PC-9 (cell line): ENCODE data around the gene LBH.

Experiments used
- CTCF ChIP-seq: fragments of 200-600 bp; sonication (generic); conservative IDR thresholded peaks from 2 replicates; pipeline ENCODE4 v1.6.1; 2017; ENCODE audit warnings: mixed run types, antibody characterized with exemption, mild to moderate bottlenecking, moderate library complexity
- EZH2 ChIP-seq: fragments of 200-600 bp; sonication (generic); IDR thresholded peaks from 2 replicates; pipeline ENCODE4 v1.8.0; 2017; ENCODE audit warnings: antibody characterized with exemption, low read depth

- TF ChIP-seq CTCF (no peak), EZH2 (no peak)
Measured at GRCh38 chr2:30250421-30250820, 19.1 kb downstream of the LBH start.
